Measurements from ENCODE around the gene HIGD1C.

GRCh38 chr12:50990147-50990727 lies 37.9 kb downstream of the HIGD1C start:
- TF ChIP-seq CTCF (IDR thresholded peaks at IDR 0.05; ENCODE audit: low read length) (no peak), EZH2 (IDR thresholded peaks at IDR 0.05; ENCODE audit: borderline replicate concordance, low read length) (no peak)
